GM23338 (cell line): ENCODE data around the gene CCDC170. TPM values are rescaled to one million over a fixed set of nuclear protein-coding genes. Genes with fewer than 3 reads are reported as not detected.

Experiments used
- ATAC-seq: fragments of 200-7000 bp; cut with Tn5 transposase; 3 replicates; pipeline ENCODE4 v1.9.1; 2020
- DNase-seq: peaks from one replicate; pipeline ENCODE4 v3.0.0-alpha.2; 2015; ENCODE audit warnings: low spot score
- H2AFZ ChIP-seq: fragments of 200-600 bp; sonication (generic); 2 replicates; pipeline ENCODE4 v1.8.0; 2016; ENCODE audit warnings: antibody characterized with exemption, mild to moderate bottlenecking, moderate library complexity
- H3F3A ChIP-seq: fragments of 200-600 bp; sonication (generic); replicated peaks from 2 replicates; pipeline ENCODE4 v1.8.0; 2017; ENCODE audit warnings: antibody characterized with exemption, mixed run types, low read depth
- H3K27ac ChIP-seq: fragments of 200-600 bp; sonication (generic); 2 replicates; pipeline ENCODE4 v1.6.1; 2016; ENCODE audit warnings: low read depth
- H3K27me3 ChIP-seq: fragments of 200-600 bp; sonication (generic); 2 replicates; pipeline ENCODE4 v1.8.0; 2016; ENCODE audit warnings: mild to moderate bottlenecking, mixed run types, moderate library complexity; ENCODE audit not compliant: insufficient read depth
- H3K36me3 ChIP-seq: fragments of 200-600 bp; sonication (generic); 2 replicates; pipeline ENCODE4 v1.8.0; 2016; ENCODE audit warnings: mild to moderate bottlenecking; ENCODE audit not compliant: insufficient read depth
- H3K4me1 ChIP-seq: fragments of 200-600 bp; sonication (generic); 2 replicates; pipeline ENCODE4 v1.8.0; 2016; ENCODE audit warnings: mild to moderate bottlenecking, moderate library complexity; ENCODE audit not compliant: insufficient read depth
- H3K4me2 ChIP-seq: fragments of 200-600 bp; sonication (generic); 2 replicates; pipeline ENCODE4 v1.7.1; 2017; ENCODE audit warnings: mixed run types
- H3K4me3 ChIP-seq: fragments of 200-600 bp; sonication (generic); 2 replicates; pipeline ENCODE4 v1.6.1; 2016; ENCODE audit warnings: mixed run types
- H3K79me2 ChIP-seq: fragments of 200-600 bp; sonication (generic); replicated peaks from 2 replicates; pipeline ENCODE4 v1.8.0; 2017; ENCODE audit warnings: mild to moderate bottlenecking; ENCODE audit not compliant: insufficient read depth
- H3K9me2 ChIP-seq: fragments of 200-600 bp; sonication (generic); 2 replicates; pipeline ENCODE4 v1.8.0; 2017; ENCODE audit not compliant: insufficient read depth
- H4K20me1 ChIP-seq: fragments of 200-600 bp; sonication (generic); replicated peaks from 2 replicates; pipeline ENCODE4 v1.8.0; 2017; ENCODE audit warnings: mild to moderate bottlenecking; ENCODE audit not compliant: insufficient read depth
- H3K27ac Mint-ChIP-seq: 2 replicates; pipeline ENCODE4 v1.8.0; 2020; ENCODE audit warnings: inconsistent platforms, mild to moderate bottlenecking, moderate library complexity, mixed read lengths
- H3K27me3 Mint-ChIP-seq: 3 replicates; pipeline ENCODE4 v1.8.0; 2022; ENCODE audit warnings: low read depth, mild to moderate bottlenecking, moderate library complexity, mixed read lengths, inconsistent platforms; ENCODE audit not compliant: insufficient read depth, poor library complexity
- H3K36me3 Mint-ChIP-seq: 3 replicates; pipeline ENCODE4 v1.8.0; 2021; ENCODE audit warnings: low read depth, mild to moderate bottlenecking, inconsistent platforms, moderate library complexity, mixed read lengths
- H3K4me1 Mint-ChIP-seq: 3 replicates; pipeline ENCODE4 v1.8.0; 2020; ENCODE audit warnings: mild to moderate bottlenecking, inconsistent platforms, mixed read lengths
- H3K4me3 Mint-ChIP-seq: 3 replicates; pipeline ENCODE4 v1.8.0; 2021; ENCODE audit warnings: moderate library complexity, mild to moderate bottlenecking, inconsistent platforms, mixed read lengths
- H3K9me3 Mint-ChIP-seq: 3 replicates; pipeline ENCODE4 v1.8.0; 2020; ENCODE audit warnings: moderate library complexity, mild to moderate bottlenecking, inconsistent platforms, mixed read lengths
- CREB1 ChIP-seq: fragments of 250-450 bp; sonication (Bioruptor Pico); IDR thresholded peaks from 2 replicates; pipeline ENCODE4 v1.5.0; 2020; ENCODE audit warnings: low read depth, mild to moderate bottlenecking, moderate library complexity
- ETS1 ChIP-seq: IDR thresholded peaks from 2 replicates; pipeline ENCODE4 v1.6.1; 2016; ENCODE audit warnings: antibody characterized with exemption
- EZH2 ChIP-seq: fragments of 200-600 bp; sonication (generic); IDR thresholded peaks from one replicate; pipeline ENCODE4 v1.8.0; 2017; ENCODE audit warnings: antibody characterized with exemption, mild to moderate bottlenecking, low read depth; ENCODE audit not compliant: unreplicated experiment
- EZH2phosphoT487 ChIP-seq: fragments of 200-600 bp; sonication (generic); IDR thresholded peaks from one replicate; pipeline ENCODE4 v1.8.1; 2018; ENCODE audit warnings: antibody characterized with exemption; ENCODE audit not compliant: unreplicated experiment
- JUNB ChIP-seq: IDR thresholded peaks from one replicate; pipeline ENCODE4 v1.6.1; 2016; ENCODE audit warnings: antibody characterized with exemption; ENCODE audit not compliant: unreplicated experiment
- NANOG ChIP-seq: IDR thresholded peaks from 2 replicates; pipeline ENCODE4 v1.6.1; 2016; ENCODE audit warnings: antibody characterized with exemption, borderline replicate concordance
- POLR2AphosphoS5 ChIP-seq: IDR thresholded peaks from 2 replicates; pipeline ENCODE4 v1.6.1; 2016; ENCODE audit warnings: antibody characterized with exemption, low read depth
- STAT1 ChIP-seq: IDR thresholded peaks from one replicate; pipeline ENCODE4 v1.6.1; 2016; ENCODE audit warnings: antibody characterized with exemption; ENCODE audit not compliant: unreplicated experiment
- ZNF114 ChIP-seq: fragments of 250-450 bp; sonication (Bioruptor Pico); IDR thresholded peaks from 2 replicates; pipeline ENCODE4 v1.5.0; 2020; ENCODE audit warnings: mild to moderate bottlenecking, moderate library complexity
- polyA plus RNA-seq: library from polyadenylated mRNA; unstranded; fragments of >200 nt; fragmentation: Nextera tagmentation; extraction: Ambion mirVana; gene quantifications from 2 replicates; pipeline ENCODE4 v1.2.1, GENCODE V29; 2016
- total RNA-seq: library from RNA; depleted of rRNA; stranded (reverse); fragments of >200 nt; shearing (Covaris generic); gene quantifications from 2 replicates; pipeline ENCODE4 v1.2.3, GENCODE V29; 2014
- TF ChIP-seq, protein P1 (sequence below): IDR thresholded peaks from one replicate; pipeline ENCODE4 v1.6.1; 2018; ENCODE audit warnings: antibody characterized with exemption; ENCODE audit not compliant: unreplicated experiment
- TF ChIP-seq, protein P2 (sequence below), 2 experiments: fragments of 200-600 bp in 1 of 2; sonication (generic) in 1 of 2; conservative IDR thresholded peaks; 2 replicates each; pipeline versions ENCODE4 v1.5.1 to v1.6.1; 2016 to 2017; ENCODE audit warnings: antibody characterized with exemption in 2 of 2, low read depth in 2 of 2, mild to moderate bottlenecking in 2 of 2, moderate library complexity in 1 of 2

CCDC170 gene
- total and polyA plus RNA-seq, 2 experiments from 2014 or later = 0.18 TPM; not detected in 1

DNA sequence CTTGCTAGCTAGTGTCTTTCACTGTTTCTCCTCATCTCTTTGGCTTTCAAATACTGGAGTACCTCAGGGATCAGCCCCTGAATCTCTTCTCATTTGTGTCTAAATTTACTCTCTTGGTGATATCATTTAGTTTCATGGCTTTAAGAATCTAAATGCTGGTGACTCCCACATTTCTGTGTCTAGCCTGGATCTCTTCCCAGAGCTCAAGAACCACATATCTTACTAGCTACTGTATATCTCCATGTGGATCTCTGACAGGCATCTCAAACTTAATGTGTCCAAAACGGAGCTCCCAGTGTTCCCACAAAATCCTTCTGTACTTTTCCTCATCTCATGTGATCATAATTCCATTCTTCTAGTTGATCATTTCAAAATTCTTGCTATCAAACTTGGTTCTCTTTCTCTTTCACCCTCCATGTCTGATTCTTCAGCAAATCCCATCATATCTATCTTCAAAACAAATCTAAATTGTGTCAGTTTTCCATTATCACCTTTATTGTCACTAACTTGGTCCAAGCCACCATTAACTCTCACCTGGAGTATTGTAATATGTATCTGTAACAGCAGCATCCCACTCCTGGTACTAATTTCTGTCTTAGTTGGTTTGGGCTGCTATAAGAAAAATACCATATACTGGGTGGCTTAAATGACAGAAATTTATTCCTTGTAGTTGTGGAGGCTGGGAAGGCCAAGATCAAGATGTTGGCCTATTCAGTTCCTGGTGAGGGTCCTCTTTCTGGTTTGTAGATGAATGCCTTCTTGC lies 45.9 kb downstream of the CCDC170 start:
- no peak overlapping the region for H3K4me2 ChIP-seq
- H3K4me1 ChIP-seq = no peaks in the 10 kb centered on the region
- no peak overlapping the region for H2AFZ ChIP-seq
- H3K4me3 ChIP-seq = no peak overlapping the region
- H3F3A ChIP-seq = no peaks in the 10 kb centered on the region
- no peaks in the 10 kb centered on the region for H3K9me2 ChIP-seq
- Mint-ChIP-seq H3K4me1 (no peaks in the 10 kb centered on the region), H3K36me3 (peaks cover 12% of the 10 kb centered on the region; the same call in 2 of the 3 replicates), H3K27ac (no peak overlapping the region), H3K4me3 (no peak overlapping the region), H3K9me3 (peaks cover 21% of the 10 kb centered on the region), H3K27me3 (peaks cover 2% of the 10 kb centered on the region)
- DNase-seq (no peak), ATAC-seq (no peak)
- no peaks in the 10 kb centered on the region for H3K79me2 ChIP-seq
- no peaks in the 10 kb centered on the region for H4K20me1 ChIP-seq
- H3K27ac ChIP-seq = no peak overlapping the region
- no peaks in the 10 kb centered on the region; the same call in 1 of the 2 replicates for H3K36me3 ChIP-seq
- TF ChIP-seq, protein P1, sequence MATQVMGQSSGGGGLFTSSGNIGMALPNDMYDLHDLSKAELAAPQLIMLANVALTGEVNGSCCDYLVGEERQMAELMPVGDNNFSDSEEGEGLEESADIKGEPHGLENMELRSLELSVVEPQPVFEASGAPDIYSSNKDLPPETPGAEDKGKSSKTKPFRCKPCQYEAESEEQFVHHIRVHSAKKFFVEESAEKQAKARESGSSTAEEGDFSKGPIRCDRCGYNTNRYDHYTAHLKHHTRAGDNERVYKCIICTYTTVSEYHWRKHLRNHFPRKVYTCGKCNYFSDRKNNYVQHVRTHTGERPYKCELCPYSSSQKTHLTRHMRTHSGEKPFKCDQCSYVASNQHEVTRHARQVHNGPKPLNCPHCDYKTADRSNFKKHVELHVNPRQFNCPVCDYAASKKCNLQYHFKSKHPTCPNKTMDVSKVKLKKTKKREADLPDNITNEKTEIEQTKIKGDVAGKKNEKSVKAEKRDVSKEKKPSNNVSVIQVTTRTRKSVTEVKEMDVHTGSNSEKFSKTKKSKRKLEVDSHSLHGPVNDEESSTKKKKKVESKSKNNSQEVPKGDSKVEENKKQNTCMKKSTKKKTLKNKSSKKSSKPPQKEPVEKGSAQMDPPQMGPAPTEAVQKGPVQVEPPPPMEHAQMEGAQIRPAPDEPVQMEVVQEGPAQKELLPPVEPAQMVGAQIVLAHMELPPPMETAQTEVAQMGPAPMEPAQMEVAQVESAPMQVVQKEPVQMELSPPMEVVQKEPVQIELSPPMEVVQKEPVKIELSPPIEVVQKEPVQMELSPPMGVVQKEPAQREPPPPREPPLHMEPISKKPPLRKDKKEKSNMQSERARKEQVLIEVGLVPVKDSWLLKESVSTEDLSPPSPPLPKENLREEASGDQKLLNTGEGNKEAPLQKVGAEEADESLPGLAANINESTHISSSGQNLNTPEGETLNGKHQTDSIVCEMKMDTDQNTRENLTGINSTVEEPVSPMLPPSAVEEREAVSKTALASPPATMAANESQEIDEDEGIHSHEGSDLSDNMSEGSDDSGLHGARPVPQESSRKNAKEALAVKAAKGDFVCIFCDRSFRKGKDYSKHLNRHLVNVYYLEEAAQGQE = no peak
- TF ChIP-seq JUNB (no peak), CREB1 (CRISPR knock-in tag) (no peak), EZH2 (no peak), NANOG (no peak), POLR2AphosphoS5 (no peak), ZNF114 (CRISPR knock-in tag) (no peak), EZH2phosphoT487 (no peak), STAT1 (no peak), ETS1 (no peak)
- TF ChIP-seq, protein P2, sequence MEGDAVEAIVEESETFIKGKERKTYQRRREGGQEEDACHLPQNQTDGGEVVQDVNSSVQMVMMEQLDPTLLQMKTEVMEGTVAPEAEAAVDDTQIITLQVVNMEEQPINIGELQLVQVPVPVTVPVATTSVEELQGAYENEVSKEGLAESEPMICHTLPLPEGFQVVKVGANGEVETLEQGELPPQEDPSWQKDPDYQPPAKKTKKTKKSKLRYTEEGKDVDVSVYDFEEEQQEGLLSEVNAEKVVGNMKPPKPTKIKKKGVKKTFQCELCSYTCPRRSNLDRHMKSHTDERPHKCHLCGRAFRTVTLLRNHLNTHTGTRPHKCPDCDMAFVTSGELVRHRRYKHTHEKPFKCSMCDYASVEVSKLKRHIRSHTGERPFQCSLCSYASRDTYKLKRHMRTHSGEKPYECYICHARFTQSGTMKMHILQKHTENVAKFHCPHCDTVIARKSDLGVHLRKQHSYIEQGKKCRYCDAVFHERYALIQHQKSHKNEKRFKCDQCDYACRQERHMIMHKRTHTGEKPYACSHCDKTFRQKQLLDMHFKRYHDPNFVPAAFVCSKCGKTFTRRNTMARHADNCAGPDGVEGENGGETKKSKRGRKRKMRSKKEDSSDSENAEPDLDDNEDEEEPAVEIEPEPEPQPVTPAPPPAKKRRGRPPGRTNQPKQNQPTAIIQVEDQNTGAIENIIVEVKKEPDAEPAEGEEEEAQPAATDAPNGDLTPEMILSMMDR (conservative IDR thresholded peaks at IDR 0.05; ENCODE audit: low read depth in 2 of 2) = no peak
- H3K27me3 ChIP-seq = no peaks in the 10 kb centered on the region
